Fibroblast of lung (primary cell): Measurements from ENCODE around the gene ARMC9.

Source experiments
- CTCF ChIP-seq, 2 donors: IDR thresholded peaks in 1 of 2; conservative IDR thresholded peaks in 1 of 2; 1 replicate in 1 of 2; 2 replicates in 1 of 2; pipeline ENCODE4 v1.5.1; 2011 to 2012; ENCODE audit warnings: low read length in 2 of 2, control low read depth in 1 of 2, inconsistent platforms in 1 of 2, low read depth in 1 of 2, mild to moderate bottlenecking in 1 of 2
- EZH2 ChIP-seq: IDR thresholded peaks from 2 replicates; pipeline ENCODE4 v1.5.1; 2012; ENCODE audit warnings: low read length, control low read depth, mild to moderate bottlenecking; ENCODE audit errors: missing control alignments

GRCh38 chr2:231394211-231395141 lies 196.0 kb downstream of the ARMC9 start:
- TF ChIP-seq CTCF (conservative IDR thresholded peaks at IDR 0.05 in 1 of 2, IDR thresholded peaks at IDR 0.05 in 1 of 2; ENCODE audit: low read depth in 1 of 2, low read length in 2 of 2) = no peak
- no peak for TF ChIP-seq EZH2
